Natural killer cell (primary cell): ENCODE measurements around the gene FAM210A. TPM values are rescaled to one million over a fixed set of nuclear protein-coding genes. Genes with fewer than 3 reads are reported as not detected.

Experiments used
- ATAC-seq, 3 donors: fragments of 150-1000 bp in 2 of 3; fragments of 200-7000 bp in 1 of 3; cut with Tn5 transposase; 1 replicate in 1 of 3; 2 replicates in 2 of 3; pipeline ENCODE4 v1.10.0; 2021; ENCODE audit warnings: mild to moderate bottlenecking in 2 of 3, moderate library complexity in 2 of 3
- DNase-seq, 2 donors: peaks; one replicate each; pipeline versions ENCODE4 v3.0.0 to v3.0.0-alpha.2; 2013 to 2021; ENCODE audit warnings: mixed read lengths in 1 of 2
- H3K27ac ChIP-seq: one replicate; pipeline ENCODE4 v1.5.1; 2013; ENCODE audit warnings: mild to moderate bottlenecking, low read length
- H3K27me3 ChIP-seq: one replicate; pipeline ENCODE4 v1.6.1; 2013; ENCODE audit warnings: low read length; ENCODE audit not compliant: control insufficient read depth, insufficient read depth
- H3K36me3 ChIP-seq: one replicate; pipeline ENCODE4 v1.6.1; 2013; ENCODE audit warnings: low read length; ENCODE audit not compliant: control insufficient read depth, insufficient read depth
- H3K4me1 ChIP-seq: one replicate; pipeline ENCODE4 v1.6.1; 2013; ENCODE audit warnings: low read length; ENCODE audit not compliant: control insufficient read depth, insufficient read depth
- H3K4me3 ChIP-seq: one replicate; pipeline ENCODE4 v1.5.1; 2013; ENCODE audit warnings: low read length
- H3K9me3 ChIP-seq: one replicate; pipeline ENCODE4 v1.6.1; 2013; ENCODE audit warnings: low read length; ENCODE audit not compliant: control insufficient read depth, insufficient read depth
- H3K27ac Mint-ChIP-seq, 2 donors: one replicate each; pipeline ENCODE4 v1.8.0; 2022; ENCODE audit warnings: mild to moderate bottlenecking in 2 of 2, mixed read lengths in 2 of 2, moderate library complexity in 1 of 2
- H3K27me3 Mint-ChIP-seq, 2 donors: one replicate each; pipeline ENCODE4 v1.8.0; 2022; ENCODE audit warnings: low read depth in 2 of 2, mixed read lengths in 2 of 2
- H3K36me3 Mint-ChIP-seq: one replicate; pipeline ENCODE4 v1.8.0; 2022; ENCODE audit warnings: mixed read lengths
- H3K4me1 Mint-ChIP-seq, 2 donors: one replicate each; pipeline ENCODE4 v1.8.0; 2022; ENCODE audit warnings: mixed read lengths in 2 of 2
- H3K4me3 Mint-ChIP-seq: one replicate; pipeline ENCODE4 v1.8.0; 2022; ENCODE audit warnings: mild to moderate bottlenecking, moderate library complexity, mixed read lengths
- H3K9me3 Mint-ChIP-seq, 2 donors: one replicate each; pipeline ENCODE4 v1.8.0; 2022; ENCODE audit warnings: mixed read lengths in 2 of 2
- CTCF ChIP-seq: fragments of 200-600 bp; IDR thresholded peaks from one replicate; pipeline ENCODE4 v1.8.0; 2022; ENCODE audit warnings: antibody characterized with exemption
- WGBS: methylation state at CpG from one replicate; pipeline ENCODE4 v1.1.7; 2013; ENCODE audit warnings: missing lambda C conversion rate; ENCODE audit not compliant: insufficient coverage; 5-methylcytosine and 5-hydroxymethylcytosine counted together
- intact Hi-C: fragments of 100-400 bp; cut with micrococcal nuclease; formaldehyde crosslinking; loops from one replicate; pipeline ENCODE4 v1.14.2; 2022
- total RNA-seq, 4 donors: library from RNA; stranded (reverse); fragments of 120-200 nt in 1 of 4; gene quantifications; one replicate each; pipeline versions ENCODE4 v1.2.3 to v1.2.4, GENCODE V29; 2013 to 2022

FAM210A gene
- total RNA-seq, result 10 to 100 TPM in 1 of 3 donors, 1 to 10 TPM in 2; 5.4 to 11.2 (median 9.2) TPM
- total RNA-seq (2013), result 16.5 TPM

- Mint-ChIP-seq H3K9me3 (no peaks in the 10 kb centered on the region), H3K4me3 (peak within 1 kb of the TSS; percentile 85), H3K27me3 (no peaks in the 10 kb centered on the region), H3K27ac (peak within 1 kb of the TSS; percentile 79 to 97), H3K36me3 (no peaks in the 10 kb centered on the region), H3K4me1 (peaks cover 40% of the 10 kb centered on the region in 2 donors)
- DNase-seq, result peak; percentile 89 to 98
- under 1% methylated on average over 76 of the region's 76 CpGs for WGBS
- intact Hi-C loops, result loop anchor here (2.0 to 10.0 kb wide), 4 partner anchors 58 to 779 kb away; partner anchors contain the start of genes CEP192 and SEH1L
- no peak for TF ChIP-seq CTCF
- Histone ChIP-seq H3K4me1 (peaks cover 15% of the 10 kb centered on the region), H3K9me3 (no peaks in the 10 kb centered on the region), H3K36me3 (no peaks in the 10 kb centered on the region), H3K27ac (peak within 1 kb of the TSS; percentile 86), H3K27me3 (no peaks in the 10 kb centered on the region), H3K4me3 (peak within 1 kb of the TSS; percentile 76)
- ATAC-seq, result peak; percentile 90 to 96 (median 95)
Measured at GRCh38 chr18:13726232-13726971, at the start of gene FAM210A, which contains the start of gene RNMT. TSS of gene FAM210A (minus strand) at chr18:13726558. CDS start at chr18:13682077, 44,481 bp downstream. TSS of gene RNMT (plus strand) at chr18:13726673. CDS start at chr18:13731518, 4,845 bp downstream.

- no peak for DNase-seq
- Mint-ChIP-seq H3K9me3 (no peaks in the 10 kb centered on the region), H3K4me3 (no peak overlapping the region), H3K27me3 (peaks cover 4 to 8% of the 10 kb centered on the region in 2 donors), H3K4me1 (no peaks in the 10 kb centered on the region), H3K27ac (no peak overlapping the region), H3K36me3 (no peaks in the 10 kb centered on the region)
- H3K4me1 ChIP-seq, result no peaks in the 10 kb centered on the region
- 75% methylated on average over 3 of the region's 3 CpGs for WGBS
- H3K4me3 ChIP-seq, result no peak overlapping the region
- H3K27ac ChIP-seq, result no peak overlapping the region
- intact Hi-C loops, result no loop called here
- no peaks in the 10 kb centered on the region for H3K9me3 ChIP-seq
- TF ChIP-seq CTCF, result no peak
- no peak for ATAC-seq
- no peaks in the 10 kb centered on the region for H3K27me3 ChIP-seq
- no peaks in the 10 kb centered on the region for H3K36me3 ChIP-seq
Measured at GRCh38 chr18:13775058-13775457, 48.7 kb upstream of the FAM210A start.

- H3K36me3 ChIP-seq, result peaks cover 11% of the 10 kb centered on the region
- intact Hi-C loops, result no loop called here
- peaks cover 12% of the 10 kb centered on the region for H3K9me3 ChIP-seq
- no peak for ATAC-seq
- no peak overlapping the region for H3K27ac ChIP-seq
- no peaks in the 10 kb centered on the region for H3K27me3 ChIP-seq
- H3K27ac Mint-ChIP-seq, result no peak overlapping the region
- H3K4me3 Mint-ChIP-seq, result no peak overlapping the region
- no peaks in the 10 kb centered on the region for H3K4me1 ChIP-seq
- H3K4me3 ChIP-seq, result no peak overlapping the region
- peaks cover 2 to 6% of the 10 kb centered on the region in 2 donors for H3K9me3 Mint-ChIP-seq
- peaks cover 36% of the 10 kb centered on the region for H3K36me3 Mint-ChIP-seq
- H3K27me3 Mint-ChIP-seq, result no peaks in the 10 kb centered on the region
- 95% methylated on average over 3 of the region's 3 CpGs for WGBS
- no peak for TF ChIP-seq CTCF
- DNase-seq, result no peak
- H3K4me1 Mint-ChIP-seq, result peaks cover 0 to 6% of the 10 kb centered on the region in 2 donors
Measured at GRCh38 chr18:13762690-13763439, 36.5 kb upstream of the FAM210A start.
